Renal cortex interstitium (tissue), 11 donors: ENCODE results near the gene SYNE4. TPM values are rescaled to one million over a fixed set of nuclear protein-coding genes. Genes with fewer than 3 reads are reported as not detected.
"Not testable (repeated sequence)": the region's sequence is repeated elsewhere in the genome, so short reads cannot be mapped to it uniquely, and the experiment has no call there.

Experiments used
- DNase-seq, 11 donors: peaks; one replicate each; pipeline ENCODE4 v3.0.0-alpha.2; 2013; ENCODE audit warnings: low read depth in 9 of 11, low spot score in 4 of 11; ENCODE audit errors: extremely low read depth in 1 of 11
- polyA plus RNA-seq, 3 donors: library from polyadenylated mRNA; unstranded; fragments of 120-200 nt; gene quantifications; one replicate each; pipeline ENCODE4 v1.2.1, GENCODE V29; 2013; ENCODE audit not compliant: insufficient read length in 3 of 3

SYNE4 gene
- polyA plus RNA-seq, 3 donors: 9.8 to 16.4 (median 11.8) TPM

DNA sequence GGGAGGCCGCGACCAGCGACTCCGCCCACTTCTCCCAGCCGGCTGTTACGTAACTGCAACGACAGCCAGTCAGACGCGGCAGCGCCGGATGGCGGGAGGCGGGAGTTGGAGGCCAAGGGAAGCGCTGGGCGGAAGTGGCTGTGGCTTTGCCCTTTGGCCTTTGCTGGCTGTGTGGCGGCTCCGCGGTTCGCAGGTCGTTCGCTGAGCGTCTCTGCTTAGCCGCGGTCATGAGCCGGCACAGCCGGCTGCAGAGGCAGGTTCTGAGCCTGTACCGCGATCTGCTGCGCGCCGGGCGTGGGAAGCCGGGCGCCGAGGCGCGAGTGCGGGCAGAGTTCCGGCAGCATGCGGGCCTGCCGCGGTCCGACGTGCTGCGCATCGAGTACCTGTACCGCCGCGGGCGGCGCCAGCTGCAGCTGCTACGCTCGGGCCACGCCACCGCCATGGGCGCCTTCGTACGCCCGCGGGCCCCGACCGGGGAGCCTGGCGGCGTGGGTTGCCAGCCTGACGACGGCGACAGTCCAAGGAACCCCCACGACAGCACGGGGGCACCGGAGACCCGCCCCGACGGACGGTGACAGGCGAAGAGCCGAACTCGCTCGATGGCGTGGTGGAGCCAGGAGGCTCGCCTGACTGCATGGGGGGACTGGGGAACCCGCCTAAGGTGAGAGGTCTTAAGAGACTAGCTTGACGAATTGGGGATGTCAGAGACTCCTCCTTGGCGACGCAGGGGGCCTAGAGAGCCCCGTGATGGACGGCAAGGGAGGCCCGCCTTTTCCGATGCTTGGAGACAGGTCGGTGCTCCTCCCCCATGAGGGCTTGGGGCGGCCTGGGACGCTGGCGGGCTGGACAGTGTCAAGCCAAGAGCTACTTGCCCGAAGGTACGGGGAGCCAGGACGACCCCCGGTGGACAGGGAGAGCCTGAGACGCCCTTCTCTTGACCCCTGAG lies 13.3 kb downstream of the SYNE4 start, which contains the start of gene SDHAF1:
Gene SDHAF1 (plus strand): TSS at position 141 of the 946 bp plus-strand sequence. CDS start 87 bp downstream, at position 228.
- DNase-seq: peak; percentile 82 to 95 (median 91)

DNA sequence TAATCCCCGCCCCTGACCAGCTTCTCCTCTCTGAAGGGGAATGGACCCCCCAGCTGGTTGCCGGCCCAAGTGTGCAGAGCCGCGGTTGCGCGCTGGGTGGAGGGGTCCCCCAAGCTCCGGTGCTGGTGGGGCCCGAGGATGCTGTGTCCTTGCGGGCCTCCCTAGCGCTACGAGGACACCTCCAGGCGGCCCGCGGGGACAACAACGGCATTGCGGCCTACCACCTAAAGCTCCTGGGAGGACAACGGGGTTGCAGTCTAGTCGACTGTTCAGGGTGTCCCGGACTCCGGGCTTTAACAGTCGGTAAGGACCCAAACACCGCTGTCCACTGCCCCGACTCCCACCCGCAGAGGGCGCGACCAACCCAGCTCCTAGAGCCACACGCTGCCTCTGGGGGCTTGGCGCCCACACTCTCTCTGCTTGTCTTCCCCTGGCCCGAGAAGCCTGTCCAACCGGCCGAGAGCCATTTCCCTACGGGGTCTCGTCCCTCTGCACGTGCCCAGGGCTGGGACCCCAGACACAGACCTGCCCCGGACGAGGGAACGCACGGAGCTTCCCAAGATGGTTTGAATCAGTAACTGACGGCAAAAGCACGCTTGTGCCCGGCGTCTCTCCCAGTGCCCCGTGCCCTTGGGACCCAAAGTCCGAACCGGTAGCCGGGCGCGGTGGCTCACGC lies 14.6 kb downstream of the SYNE4 start:
- no peak for DNase-seq

DNA sequence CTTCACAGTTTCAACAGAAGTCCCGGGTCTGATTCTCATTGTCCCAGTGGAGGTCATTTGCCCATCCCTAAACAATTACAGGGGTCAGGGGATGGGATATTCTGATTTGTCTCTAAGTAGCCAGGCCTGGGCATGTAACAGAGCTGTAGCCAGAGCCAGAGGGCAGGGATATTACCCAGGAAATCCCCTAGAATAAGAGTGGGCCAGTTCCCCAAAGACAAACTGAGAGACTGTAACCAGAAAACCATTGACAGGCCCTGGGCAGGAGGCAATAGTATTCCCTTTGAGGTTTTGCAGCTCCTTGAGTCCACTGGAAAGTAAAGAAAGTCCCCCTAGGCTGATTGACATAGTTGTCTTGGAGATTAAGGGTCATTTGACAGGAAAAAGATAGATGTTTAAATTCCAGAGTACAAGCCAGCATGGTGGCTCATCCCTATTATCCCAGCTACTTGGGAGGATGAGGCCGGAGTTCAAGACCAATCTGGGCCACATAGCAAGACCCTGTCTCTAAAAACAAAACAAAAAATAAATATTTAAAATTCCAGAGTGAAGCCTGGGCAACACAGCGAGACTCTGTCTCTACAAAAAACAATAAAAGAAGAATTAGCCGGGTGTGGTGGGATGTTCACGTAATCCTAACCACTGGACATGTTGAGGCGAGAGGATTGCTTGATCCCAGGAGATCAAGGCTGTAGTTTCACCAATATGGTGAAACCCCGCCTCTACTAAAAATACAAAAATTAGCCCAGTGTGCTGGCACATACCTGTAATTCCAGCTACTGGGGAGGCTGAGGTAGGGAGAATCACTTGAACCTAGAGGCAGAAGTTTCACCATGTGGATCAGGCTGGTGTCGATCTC lies 15.5 kb downstream of the SYNE4 start:
- DNase-seq: no peak

DNA sequence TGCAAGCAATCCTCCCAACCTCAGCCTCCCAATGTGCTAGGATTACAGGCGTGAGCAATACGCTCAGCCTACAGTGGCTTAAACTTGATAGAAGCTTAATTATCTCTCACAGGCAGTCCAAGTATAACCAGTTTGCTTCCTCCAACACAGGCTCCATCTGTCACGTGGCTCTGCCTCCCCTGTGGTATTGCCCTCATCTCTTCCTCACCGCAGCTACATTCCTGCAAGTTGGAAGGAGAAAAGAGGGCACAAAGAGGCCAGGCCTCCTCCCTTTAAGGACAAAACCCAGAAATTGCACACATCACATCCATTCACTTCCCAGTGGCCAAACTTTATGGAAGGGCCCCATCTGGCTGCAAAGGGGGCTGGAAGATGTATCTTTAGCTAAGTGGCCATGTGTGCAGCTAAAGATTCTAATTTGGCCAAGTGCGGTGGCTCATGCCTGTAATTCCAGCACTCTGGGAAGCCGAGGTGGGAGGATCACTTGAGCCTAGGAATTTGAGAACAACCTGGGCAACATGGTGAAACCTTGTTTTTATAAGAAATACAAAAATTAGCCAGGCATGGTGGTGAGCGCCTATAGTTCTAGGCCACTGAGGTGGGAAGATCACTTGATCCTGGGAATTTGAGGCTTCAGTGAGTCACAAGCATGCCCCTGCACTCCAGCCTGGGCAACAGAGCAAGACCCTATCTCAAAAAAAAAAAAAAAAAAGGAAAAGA lies 16.7 kb downstream of the SYNE4 start:
- DNase-seq: no peak

DNA sequence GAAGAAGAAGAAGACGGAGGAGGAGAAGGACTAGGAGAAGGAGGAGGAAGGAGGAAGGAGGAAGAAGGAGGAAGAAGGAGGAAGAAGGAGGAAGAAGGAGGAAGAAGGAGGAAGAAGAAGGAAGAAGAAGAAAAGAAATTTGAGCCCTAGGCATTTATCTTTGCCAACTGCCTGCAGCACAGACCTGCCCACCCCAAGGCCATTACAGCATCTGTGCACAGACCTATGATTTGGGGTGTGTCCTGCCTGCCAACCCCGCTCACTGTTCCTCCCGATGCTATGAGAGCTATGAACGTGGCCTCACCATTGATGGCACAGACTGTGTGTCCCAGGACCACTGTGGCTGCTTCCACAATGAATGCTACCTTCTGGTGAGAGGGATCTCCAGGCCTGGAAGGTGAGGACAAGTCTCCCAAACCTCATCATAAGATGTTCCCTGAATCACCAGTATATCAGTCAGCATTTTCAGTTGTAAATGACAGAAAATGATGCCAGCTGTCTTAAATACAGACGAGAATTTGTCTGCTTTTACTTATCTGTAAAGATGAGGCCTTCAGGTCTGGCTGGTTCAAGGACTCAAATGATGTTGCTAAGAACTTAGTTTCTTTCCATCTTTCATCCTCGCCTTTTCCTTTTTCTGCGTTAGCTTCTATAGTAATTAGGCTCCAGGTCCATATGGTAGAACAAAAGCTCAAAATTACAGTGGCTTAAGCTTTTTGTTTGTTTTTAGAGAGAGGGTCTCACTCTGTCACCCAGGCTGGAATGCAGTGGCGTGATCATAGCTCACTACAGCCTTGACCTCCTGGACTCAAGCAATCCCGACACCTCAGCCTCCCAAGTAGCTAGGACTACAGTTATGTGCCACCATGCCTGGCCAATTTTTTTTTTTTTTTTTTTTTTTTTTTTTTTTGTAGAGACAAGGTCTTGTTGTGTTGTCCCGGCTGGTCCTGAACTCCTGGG lies 17.6 kb downstream of the SYNE4 start:
- DNase-seq: no peak

DNA sequence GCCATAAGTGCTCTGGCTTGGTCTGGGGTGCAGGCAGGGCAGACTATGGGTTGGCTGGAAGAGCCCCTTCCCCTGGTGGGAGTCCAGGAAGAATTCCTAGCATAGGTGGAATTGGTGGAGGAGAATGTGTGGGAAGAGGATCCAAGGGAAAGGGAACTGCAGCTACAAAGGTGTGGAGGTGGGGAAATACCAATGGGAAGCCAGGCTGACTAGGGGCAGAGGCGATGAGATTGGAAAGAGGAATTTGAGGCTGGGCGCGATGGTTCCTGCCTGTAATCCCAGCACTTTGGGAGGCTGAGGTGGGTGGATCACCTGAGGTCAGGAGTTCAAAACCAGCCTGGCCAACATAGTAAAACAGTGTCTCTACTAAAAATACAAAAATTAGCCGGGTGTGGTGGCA lies 18.5 kb downstream of the SYNE4 start:
- no peak for DNase-seq

DNA sequence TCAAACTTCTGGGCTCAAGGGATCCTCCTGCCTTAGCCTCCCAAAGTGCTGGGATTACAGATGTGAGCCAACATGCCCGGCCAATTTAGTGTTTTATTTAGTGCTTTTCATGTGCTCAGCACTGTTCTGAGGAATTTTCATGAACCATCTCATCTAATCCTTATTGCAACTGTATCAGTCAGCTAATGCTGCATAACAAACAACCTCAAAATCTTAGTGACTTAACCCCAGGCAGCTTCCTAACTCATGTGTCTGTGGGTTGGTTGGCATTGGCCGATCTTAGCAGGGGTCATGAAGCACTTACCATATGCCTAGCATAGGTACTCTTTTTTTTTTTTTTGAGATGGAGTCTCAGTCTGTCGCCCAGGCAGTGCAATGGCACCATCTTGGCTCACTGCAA lies 19.8 kb downstream of the SYNE4 start:
- no peak for DNase-seq

DNA sequence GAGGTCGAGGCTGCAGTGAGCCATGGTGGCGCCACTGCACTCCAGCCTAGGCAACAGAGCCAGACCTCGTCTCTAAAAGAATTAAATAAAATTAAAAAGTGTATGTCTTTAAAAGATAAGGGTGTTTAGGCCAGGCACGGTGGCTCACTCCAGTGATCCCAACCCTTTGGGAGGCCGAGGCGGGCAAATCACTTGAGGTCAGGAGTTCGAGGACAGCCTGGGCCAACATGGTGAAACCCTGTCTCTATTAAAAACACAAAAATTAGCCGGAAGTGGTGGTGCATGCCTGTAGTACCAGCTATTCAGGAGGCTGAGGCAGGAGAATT lies 21.1 kb downstream of the SYNE4 start:
- no peak for DNase-seq

DNA sequence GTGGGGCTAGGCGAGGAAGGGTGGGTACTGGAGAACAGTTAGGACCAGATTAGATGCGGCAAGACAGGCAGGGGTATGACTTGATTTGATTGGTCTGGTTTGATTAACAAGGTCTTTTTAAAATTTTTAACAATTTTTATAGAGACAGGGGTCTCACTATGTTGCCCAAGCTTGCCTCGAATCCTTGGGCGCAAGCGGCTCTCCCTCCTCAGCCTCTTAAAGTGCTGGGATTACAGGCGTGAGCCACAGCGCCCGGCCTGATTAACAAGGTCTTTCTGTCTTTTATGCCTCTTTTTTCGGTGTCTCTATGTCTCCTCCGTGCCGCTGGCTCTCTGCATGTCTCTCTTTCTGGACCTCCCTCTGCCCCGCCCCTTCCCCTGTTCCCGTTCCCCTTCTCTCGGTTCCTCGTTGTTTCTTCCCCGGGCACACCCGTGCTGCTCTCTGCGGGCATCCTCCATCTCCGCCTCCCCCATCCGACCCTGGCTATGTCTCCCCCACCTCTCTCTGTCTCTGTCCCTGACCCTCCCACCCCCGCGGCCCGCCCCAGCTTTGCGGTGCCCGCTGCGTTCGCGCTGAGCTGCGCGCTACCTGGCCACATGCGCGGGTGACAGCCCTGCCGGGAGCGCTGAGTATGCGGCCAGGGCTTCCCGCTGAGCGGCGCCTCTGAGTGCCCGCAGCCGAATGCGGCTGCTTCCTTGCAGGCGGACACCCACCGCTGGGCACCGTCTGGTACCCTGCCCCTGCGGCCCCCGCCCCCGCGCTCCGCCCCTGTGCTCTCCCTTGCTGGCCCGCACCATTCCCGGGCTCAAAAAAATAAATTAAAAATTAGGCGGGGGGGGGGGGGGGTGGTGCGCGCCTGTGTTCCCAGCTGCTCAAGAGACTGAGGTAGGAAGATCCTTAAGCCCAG lies 21.7 kb downstream of the SYNE4 start:
- no peak for DNase-seq

DNA sequence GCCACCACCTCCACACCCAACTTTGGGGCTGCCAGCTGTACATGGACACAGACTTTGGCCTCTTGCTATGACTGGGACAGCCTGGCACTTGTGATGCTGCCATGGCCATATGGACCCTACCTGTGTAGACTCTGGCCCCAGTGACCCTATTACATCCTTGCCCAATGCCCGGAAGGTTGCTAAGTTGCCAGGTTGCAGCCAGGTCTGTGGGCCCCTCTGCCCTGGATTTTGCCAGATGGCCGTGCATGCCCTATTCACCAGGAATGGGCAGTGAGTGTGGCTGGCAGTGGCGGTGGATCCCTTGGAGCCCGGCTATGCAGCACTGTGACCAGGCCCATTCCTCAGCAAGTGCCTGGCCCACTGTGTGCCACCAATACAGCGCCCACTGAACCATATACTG lies 22.5 kb downstream of the SYNE4 start:
- DNase-seq: no peak

DNA sequence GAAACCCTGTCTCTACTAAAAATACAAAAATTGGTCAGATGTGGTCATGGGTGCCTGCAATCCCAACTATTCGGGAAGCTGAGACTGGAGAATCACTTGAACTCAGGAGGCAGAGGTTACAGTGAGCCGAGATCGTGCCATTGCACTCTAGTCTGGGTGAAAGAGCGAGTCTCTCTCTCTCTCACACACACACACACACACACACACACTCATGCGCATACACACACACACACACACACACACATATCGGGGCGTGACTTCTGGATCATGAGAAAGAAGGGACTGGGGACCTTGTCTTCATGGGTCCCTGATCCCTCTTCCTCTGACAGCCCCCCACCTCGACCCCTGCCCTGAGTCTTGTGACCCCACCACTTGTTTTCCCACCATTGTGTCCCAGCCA lies 25.4 kb downstream of the SYNE4 start:
- DNase-seq: no peak

DNA sequence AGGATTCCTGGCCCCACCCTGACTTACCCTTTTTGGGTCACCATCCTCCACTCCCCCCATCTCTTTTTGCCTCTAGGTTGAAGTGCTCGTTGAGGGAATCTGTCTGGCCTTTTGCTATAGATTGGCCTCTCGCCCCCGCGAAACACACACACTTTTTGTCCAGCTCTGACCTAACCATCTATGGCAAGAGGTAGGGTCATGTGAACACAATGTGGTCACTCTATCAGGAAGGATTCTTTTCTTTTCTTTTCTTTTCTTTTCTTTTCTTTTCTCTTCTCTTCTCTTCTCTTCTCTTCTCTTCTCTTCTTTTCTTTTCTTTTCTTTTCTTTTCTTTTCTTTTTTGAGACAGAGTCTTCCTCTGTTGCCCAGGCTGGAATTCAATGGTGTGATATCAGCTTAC lies 27.6 kb downstream of the SYNE4 start:
- not testable (repeated sequence) for DNase-seq

DNA sequence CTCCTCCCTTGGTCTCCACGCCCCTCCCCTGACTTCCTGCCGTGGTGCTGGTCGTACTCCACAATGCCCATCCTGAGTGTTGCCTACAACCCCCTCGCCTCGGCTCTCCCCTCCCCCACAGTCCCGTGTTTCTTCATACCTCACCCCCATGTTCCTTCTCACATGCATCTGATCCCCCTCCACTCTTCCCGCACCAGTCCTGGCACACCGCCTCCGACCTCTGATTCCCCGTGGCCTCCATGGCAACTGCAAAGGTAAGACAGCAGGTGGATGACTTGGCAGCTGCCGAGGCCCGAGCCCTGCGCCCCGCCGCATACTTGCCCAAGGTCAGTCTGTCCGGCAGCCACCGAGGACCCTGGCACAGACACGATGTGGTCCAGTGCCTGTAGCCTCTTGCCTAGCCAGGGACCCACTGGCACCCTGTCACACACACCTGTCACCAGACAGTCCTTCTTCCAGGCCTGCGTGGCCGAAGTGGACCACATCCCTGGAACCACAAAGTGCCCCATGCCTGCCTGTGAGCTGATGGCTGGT lies 29.7 kb downstream of the SYNE4 start:
- DNase-seq: no peak

DNA sequence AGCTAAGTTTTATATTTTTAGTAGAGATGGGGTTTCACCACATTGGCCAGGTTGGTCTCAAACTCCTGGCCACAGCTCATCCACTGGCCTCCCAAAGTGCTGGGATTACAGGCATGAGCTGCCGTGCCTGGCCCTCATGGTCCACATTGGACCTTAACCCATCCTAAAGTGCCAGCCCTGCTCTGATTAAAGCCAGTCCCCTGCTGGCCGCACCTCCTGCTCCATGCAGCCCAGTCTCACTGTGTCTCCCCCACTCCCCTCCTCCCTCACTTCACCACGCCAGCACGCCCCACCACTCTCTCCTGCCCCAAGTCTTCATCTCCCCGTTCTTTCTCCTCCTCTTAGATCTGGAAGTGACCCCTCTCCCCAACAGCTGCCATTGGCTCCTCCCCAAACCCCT lies 30.3 kb downstream of the SYNE4 start:
- no peak for DNase-seq

DNA sequence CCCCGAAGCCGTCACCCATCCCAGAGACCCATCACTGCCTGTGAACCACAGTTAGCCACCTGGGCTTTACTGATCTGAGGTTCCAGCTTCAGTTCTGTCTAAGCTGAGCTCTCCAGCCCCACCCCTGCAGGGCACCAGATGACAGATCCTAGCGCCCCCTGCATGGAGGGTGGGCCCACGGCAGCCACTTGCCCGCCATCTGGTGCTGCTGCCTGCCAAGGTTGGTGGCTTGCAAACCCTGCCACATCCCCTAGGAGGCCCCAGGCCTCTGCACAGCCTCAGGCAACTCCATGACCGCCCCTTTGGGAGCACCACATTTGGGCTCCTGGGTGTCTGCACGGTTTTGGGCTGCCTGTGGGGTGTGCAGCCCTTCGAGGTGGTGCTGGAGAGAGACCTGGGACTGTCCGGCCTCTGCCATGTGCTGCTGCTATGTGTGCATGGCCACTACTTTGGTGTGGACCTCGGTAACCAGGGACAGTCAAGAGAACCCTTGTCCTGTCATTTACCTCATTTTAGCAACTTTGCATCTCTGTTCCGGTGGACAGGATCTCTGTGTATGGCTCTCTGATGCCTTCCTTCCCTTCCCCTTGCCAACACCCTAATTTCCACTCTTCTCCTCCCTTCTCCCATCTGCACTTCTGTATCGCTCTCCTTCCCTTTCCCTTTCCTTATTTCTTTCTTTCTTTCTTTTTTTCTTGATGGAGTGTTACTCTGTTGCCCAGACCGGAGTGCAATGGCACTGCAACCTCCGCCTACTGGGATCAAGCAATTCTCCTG lies 31.0 kb downstream of the SYNE4 start:
- no peak for DNase-seq
